KMS-11 (cell line): ENCODE results near the gene MYO3B.

Experiments
- H2AFZ ChIP-seq: fragments of 200-600 bp; sonication (generic); 2 replicates; pipeline ENCODE4 v1.6.1; 2016; ENCODE audit warnings: antibody characterized with exemption, mixed run types, low read depth
- H3K27ac ChIP-seq: fragments of 200-600 bp; sonication (generic); 2 replicates; pipeline ENCODE4 v1.6.1; 2016; ENCODE audit warnings: mild to moderate bottlenecking, mixed run types
- H3K27me3 ChIP-seq: fragments of 200-600 bp; sonication (generic); 2 replicates; pipeline ENCODE4 v1.6.1; 2017; ENCODE audit warnings: mild to moderate bottlenecking, low read depth, mixed run types, moderate library complexity; ENCODE audit not compliant: insufficient read depth
- H3K36me3 ChIP-seq: fragments of 200-600 bp; sonication (generic); 2 replicates; pipeline ENCODE4 v1.6.1; 2017; ENCODE audit warnings: mild to moderate bottlenecking, mixed run types; ENCODE audit not compliant: insufficient read depth
- H3K4me1 ChIP-seq: fragments of 200-600 bp; sonication (generic); 2 replicates; pipeline ENCODE4 v1.6.1; 2016; ENCODE audit warnings: mild to moderate bottlenecking, low read depth, mixed run types; ENCODE audit not compliant: poor library complexity, severe bottlenecking
- H3K4me2 ChIP-seq: fragments of 200-600 bp; sonication (generic); 2 replicates; pipeline ENCODE4 v1.7.0; 2016; ENCODE audit warnings: mild to moderate bottlenecking, mixed run types
- H3K4me3 ChIP-seq: fragments of 200-600 bp; sonication (generic); IDR thresholded peaks from 2 replicates; pipeline ENCODE4 v1.6.1; 2017; ENCODE audit warnings: low read depth, low read length, mixed read lengths; ENCODE audit not compliant: insufficient read depth
- H3K79me2 ChIP-seq: fragments of 200-600 bp; sonication (generic); 2 replicates; pipeline ENCODE4 v1.6.1; 2016; ENCODE audit warnings: low read depth, mixed run types; ENCODE audit not compliant: insufficient read depth
- H3K9ac ChIP-seq: fragments of 200-600 bp; sonication (generic); 2 replicates; pipeline ENCODE4 v1.6.1; 2016; ENCODE audit warnings: mild to moderate bottlenecking, mixed run types
- H4K20me1 ChIP-seq: fragments of 200-600 bp; sonication (generic); 2 replicates; pipeline ENCODE4 v1.6.1; 2016; ENCODE audit warnings: mild to moderate bottlenecking, mixed run types; ENCODE audit not compliant: insufficient read depth
- CTCF ChIP-seq: fragments of 200-600 bp; sonication (generic); conservative IDR thresholded peaks from 2 replicates; pipeline ENCODE4 v1.6.1; 2017; ENCODE audit warnings: low read depth, mild to moderate bottlenecking, antibody characterized with exemption, low read length, moderate library complexity, mixed read lengths

Gene MYO3B

GRCh38 chr2:170434900-170435621 lies 257.1 kb downstream of the MYO3B start:
- H3K27ac ChIP-seq: no peak overlapping the region
- no peaks in the 10 kb centered on the region for H3K36me3 ChIP-seq
- H3K9ac ChIP-seq: no peak overlapping the region
- H3K79me2 ChIP-seq: no peaks in the 10 kb centered on the region
- H3K4me1 ChIP-seq: peaks cover 19% of the 10 kb centered on the region
- TF ChIP-seq CTCF: no peak
- no peak overlapping the region for H2AFZ ChIP-seq
- H3K27me3 ChIP-seq: no peaks in the 10 kb centered on the region
- no peak overlapping the region for H3K4me3 ChIP-seq
- peak overlapping the region; percentile 44 for H3K4me2 ChIP-seq
- H4K20me1 ChIP-seq: no peaks in the 10 kb centered on the region

GRCh38 chr2:170436077-170436943 lies 258.4 kb downstream of the MYO3B start:
- no peak overlapping the region for H2AFZ ChIP-seq
- H4K20me1 ChIP-seq: no peaks in the 10 kb centered on the region
- H3K4me2 ChIP-seq: peak overlapping the region; percentile 44; the same call in 1 of the 2 replicates
- no peak overlapping the region for H3K27ac ChIP-seq
- no peaks in the 10 kb centered on the region for H3K79me2 ChIP-seq
- H3K4me3 ChIP-seq: no peak overlapping the region
- TF ChIP-seq CTCF: no peak
- H3K9ac ChIP-seq: no peak overlapping the region
- peaks cover 19% of the 10 kb centered on the region for H3K4me1 ChIP-seq
- no peaks in the 10 kb centered on the region for H3K27me3 ChIP-seq
- no peaks in the 10 kb centered on the region for H3K36me3 ChIP-seq

- no peak overlapping the region for H3K4me2 ChIP-seq
- no peaks in the 10 kb centered on the region for H3K27me3 ChIP-seq
- no peak overlapping the region for H3K9ac ChIP-seq
- H3K79me2 ChIP-seq: no peaks in the 10 kb centered on the region
- H3K36me3 ChIP-seq: no peaks in the 10 kb centered on the region
- no peaks in the 10 kb centered on the region for H3K4me1 ChIP-seq
- H3K27ac ChIP-seq: no peak overlapping the region
- no peaks in the 10 kb centered on the region for H4K20me1 ChIP-seq
- no peak overlapping the region for H2AFZ ChIP-seq
- TF ChIP-seq CTCF: no peak
- no peak overlapping the region for H3K4me3 ChIP-seq
Observed at GRCh38 chr2:170446078-170446477, 268.1 kb downstream of the MYO3B start.

GRCh38 chr2:170449034-170449433 lies 271.1 kb downstream of the MYO3B start:
- H3K27ac ChIP-seq: no peak overlapping the region

More at GRCh38 chr2:170449034-170449433, 271.1 kb downstream of the MYO3B start:
- Histone ChIP-seq H3K27me3 (no peaks in the 10 kb centered on the region), H4K20me1 (no peaks in the 10 kb centered on the region), H3K4me1 (no peaks in the 10 kb centered on the region), H3K4me3 (no peak overlapping the region), H3K79me2 (no peaks in the 10 kb centered on the region), H3K36me3 (no peaks in the 10 kb centered on the region), H3K4me2 (no peak overlapping the region), H2AFZ (no peak overlapping the region), H3K9ac (no peak overlapping the region)
- TF ChIP-seq CTCF: no peak
